ENCODE results near the gene HSF2.

The HSF2 gene, protein sequence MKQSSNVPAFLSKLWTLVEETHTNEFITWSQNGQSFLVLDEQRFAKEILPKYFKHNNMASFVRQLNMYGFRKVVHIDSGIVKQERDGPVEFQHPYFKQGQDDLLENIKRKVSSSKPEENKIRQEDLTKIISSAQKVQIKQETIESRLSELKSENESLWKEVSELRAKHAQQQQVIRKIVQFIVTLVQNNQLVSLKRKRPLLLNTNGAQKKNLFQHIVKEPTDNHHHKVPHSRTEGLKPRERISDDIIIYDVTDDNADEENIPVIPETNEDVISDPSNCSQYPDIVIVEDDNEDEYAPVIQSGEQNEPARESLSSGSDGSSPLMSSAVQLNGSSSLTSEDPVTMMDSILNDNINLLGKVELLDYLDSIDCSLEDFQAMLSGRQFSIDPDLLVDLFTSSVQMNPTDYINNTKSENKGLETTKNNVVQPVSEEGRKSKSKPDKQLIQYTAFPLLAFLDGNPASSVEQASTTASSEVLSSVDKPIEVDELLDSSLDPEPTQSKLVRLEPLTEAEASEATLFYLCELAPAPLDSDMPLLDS

DNA sequence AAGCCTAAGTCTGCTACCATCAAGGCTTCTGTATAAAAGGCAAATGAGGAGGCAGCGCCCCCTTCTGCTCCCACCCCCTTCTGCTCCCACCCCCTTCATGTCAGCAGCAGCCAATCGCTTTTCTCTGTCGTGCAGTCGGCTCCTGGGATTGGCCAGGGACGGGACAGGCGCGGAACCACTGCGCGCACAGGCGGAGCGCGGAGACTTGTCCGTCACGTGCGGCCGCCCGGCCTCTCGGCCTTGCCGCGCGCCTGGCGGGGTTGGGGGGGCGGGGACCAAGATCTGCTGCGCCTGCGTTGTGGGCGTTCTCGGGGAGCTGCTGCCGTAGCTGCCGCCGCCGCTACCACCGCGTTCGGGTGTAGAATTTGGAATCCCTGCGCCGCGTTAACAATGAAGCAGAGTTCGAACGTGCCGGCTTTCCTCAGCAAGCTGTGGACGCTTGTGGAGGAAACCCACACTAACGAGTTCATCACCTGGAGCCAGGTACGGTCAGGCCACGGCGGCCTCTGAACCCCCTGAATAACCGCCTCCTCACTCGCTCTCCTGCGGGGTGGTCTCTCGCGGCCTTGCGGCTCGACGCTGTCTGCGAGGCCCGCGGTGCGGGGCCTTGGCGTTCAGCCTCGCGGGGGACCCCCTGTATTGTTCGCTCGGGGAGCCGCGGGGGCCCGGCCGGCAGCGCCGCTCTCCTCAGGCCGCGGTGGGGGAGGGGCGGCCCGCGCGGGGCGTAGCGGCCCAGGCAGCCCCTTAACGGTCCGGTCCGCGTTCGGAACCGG lies at the start of gene HSF2:
TSS of gene HSF2 (plus strand) at position 305 of the 773 bp plus-strand sequence. CDS start at position 391, 86 bp downstream.
- DNase-seq: peak; percentile 86

DNA sequence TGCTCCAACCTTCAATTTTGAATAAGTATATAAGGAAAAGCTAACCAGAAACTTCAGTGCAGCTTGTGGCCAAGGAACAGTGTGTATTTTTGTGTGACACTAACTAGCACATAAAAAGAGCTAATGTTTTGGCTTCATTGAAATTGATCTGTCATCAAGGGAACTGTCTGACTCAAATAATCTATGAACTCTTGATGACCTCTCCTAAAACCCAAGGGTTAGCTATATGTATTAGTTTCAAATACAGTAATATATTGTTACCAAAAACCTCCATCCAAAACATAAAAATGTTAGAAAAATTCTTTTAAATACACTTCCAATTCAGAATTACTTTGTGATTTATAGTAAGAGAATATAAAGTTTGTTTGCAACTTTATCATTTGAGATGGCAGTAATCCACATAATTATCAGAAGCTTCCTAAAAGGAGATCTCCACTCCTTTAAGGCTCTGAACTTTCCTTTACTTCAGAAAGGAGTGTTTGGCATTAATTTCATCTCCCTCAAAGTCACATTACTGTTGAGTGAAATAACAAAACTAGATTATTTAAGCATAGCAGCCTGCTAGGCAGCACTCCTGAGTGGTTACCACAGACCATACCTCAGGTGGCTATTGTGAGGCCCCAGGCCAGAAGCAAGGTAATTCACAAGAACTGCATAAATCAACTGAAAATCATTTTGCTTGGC lies 46.3 kb upstream of the HSF2 start:
- DNase-seq: no peak

DNA sequence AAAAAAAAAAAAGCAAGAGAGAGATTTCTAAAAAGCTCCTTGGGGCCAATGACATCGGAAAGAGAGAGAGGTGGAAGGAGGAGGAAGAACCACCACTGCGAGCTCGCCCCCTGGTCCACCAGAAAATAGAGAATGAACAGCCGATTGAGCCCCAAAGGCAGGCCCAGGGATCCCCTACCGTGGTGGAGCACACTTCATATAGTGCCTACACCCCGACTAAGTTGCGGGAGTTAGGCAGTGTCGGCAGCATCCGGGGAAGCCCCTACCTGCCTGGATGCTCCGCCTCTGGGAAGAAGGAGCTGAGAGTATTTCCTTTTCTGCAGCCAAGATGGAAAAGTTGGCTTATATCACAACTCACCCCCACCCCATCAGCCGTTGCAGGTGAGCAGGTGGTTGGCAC lies 38.6 kb upstream of the HSF2 start:
- DNase-seq: no peak

DNA sequence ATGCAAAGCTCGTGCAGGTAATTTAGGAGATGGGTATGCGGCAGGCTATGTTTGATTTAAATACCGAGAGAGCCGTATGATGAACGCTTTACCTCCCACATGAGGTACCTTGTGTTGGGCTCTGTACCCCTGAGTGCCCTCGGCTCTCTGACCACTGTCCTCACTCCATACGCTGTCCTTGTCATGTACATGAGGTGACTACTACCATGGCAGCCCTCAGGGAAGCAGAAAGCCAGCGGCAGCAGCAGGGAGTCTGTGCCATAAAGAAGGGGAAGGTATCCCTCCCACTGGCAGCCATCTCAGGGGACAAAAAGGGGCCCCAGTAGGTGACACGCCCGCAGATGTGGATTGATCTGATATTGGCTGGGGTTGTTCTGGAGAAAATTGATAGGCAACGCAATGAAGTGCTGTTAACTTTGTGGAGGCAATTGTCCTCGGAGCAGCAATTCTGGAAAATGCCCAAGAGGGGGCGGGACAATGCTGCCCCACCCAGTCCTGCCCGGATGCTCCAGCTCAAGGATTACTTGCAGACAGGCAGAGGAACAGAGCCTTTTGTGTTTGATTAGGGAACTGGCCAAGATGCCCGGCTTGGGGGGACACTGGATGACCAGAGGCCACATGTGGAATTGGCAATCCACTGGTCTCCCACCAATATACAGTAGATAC lies 38.0 kb upstream of the HSF2 start:
- no peak for DNase-seq

DNA sequence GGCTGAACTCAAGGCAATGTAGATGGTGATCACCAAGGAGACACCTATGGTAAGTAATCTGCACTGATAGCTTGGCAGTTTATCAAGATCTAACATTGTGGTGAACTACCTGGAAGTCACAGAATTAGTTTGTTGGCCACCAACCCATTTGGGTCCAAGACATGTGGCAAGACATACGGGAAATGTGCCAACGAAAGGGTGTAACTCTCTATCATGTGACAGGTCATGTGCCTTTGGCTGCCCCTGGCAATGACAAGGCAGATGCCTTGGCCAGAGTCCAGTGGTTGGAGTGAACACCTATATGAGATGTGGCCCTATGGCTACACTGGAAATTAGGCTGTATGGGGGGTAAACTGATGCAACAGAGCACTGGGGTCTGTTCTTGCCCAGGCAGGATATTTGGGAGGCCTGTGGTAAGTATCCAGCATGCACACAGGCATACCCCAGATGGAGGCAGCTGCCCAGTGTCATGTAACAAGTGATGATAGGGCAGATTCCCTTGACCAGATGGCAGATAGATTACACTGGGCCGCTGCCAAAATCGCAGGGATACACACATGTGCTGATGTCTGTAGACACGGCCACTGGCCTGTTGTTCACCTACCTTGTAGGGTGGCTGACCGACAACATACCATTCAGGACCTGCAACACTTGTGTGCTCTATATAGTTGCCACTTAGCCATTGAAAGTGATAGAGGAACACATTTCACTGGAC lies 35.5 kb upstream of the HSF2 start:
- no peak for DNase-seq

DNA sequence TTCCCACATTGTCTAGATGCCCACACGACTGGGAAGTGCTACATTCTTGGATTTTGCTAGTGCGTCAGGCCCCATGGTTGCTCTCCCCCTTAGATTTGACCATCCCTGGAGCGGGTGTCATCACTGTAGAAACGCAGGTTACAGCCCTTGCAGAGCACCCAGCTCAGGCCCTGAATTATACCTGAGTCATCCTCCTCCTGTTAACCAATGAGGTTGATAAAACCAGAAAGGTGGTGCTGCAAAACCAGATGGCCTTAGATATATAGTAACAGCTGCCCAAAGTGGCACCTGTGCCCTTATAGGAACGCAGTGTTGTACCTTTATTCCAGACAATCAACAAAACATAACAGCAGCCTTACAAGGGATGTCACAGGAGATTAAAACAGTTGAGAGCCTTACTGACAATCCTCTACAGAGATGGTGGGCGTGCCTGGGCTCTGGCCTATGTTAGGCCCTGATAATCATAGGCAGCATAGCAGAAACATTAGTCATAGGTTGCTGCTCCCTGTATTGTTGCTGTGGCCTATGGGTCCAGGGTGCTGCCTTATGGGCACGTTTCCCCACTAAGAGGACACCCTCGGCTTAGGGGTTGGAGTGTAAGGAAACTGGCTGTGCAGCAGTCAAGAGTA lies 33.6 kb upstream of the HSF2 start:
- DNase-seq: no peak

DNA sequence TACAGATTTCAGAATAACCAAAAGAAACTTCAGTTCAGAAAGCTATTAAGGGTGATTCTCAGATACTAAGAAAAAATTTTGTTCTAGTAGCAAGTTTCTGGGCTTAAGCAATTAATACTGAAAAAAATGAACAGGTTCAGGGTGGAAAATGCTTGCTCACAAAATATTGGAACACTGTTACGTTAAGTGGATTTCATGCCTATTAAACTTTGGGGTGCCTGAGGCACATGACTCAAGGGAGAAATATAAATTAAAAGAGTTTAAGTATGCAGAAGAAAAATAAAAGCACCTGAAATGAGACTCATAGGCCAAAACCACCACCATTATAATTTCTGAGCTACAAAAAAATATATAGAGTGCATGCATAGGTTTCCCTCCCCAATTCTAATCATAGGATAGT lies 32.3 kb upstream of the HSF2 start:
- DNase-seq: no peak

DNA sequence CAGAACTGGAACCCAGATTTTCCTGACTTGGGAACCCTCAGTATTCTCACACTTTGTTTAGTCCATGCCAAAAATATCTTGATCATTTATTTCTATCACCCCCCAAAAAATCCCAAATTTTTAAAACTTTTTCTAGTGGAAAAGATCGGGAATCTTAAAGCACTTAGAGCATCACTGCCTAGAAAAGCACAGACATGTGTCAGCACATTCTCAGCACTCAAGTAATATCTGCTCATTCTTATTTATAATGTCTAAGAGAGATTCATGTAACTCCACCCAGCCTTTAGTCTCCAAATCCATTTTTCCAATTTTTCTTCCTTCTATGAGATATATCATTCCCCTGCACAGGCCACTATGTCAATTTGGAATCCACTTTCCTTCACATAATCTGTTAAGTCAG lies 29.9 kb upstream of the HSF2 start:
- no peak for DNase-seq

DNA sequence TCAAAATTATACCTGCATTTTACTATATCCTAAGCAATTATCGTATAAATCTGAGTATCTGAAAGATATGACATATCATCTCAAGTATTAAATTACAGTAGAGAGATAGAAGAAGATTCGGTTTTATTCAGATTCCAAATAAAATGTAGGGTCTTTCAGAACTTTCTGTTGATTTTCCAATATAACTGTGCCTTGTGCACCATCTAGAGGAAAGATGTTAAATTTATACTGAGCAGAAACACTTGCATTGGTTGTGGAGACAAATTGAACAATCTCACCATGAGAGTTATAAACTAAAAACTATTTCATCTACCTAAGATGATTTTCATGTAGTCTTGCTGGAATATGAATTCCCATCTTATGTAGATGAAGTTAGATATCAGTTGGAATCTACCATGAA lies 26.8 kb upstream of the HSF2 start:
- no peak for DNase-seq

DNA sequence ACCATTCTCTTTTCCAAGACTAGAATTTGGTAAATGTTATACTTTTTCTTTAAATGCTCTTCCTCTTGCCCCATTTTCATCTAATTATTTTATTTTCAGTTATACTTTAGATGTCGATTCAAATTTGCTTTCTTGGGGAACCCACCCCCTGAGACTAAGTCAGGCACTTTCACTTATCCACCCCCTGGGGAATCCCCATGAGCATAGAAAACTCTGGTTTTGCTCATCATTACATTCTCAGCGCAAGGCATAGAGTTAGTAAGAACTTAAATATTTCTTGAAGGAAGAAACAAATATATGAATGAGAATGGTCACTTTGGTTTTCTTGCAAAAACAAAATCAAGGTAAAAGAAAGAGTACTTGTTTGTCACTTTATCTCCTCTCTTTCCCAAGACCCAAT lies 25.1 kb upstream of the HSF2 start:
- no peak for DNase-seq

DNA sequence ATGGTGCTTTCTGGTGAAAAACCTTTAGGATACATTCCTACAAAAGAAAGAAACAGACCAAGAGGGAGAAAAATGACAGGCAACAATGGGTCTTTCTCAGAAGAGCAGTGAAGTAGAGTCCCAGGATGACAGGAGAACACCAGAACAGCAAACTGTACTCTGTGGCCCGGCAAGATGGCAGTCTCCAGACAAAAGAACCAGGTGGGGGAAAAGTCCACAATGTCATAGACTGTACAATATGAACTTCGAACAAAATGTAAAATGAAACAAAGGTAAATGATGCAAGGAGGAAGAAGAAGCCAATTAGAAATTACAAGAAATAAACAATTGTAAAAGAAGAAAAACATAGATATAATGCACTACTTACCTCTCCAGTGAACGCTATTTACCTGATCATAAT lies 23.2 kb upstream of the HSF2 start:
- DNase-seq: no peak

DNA sequence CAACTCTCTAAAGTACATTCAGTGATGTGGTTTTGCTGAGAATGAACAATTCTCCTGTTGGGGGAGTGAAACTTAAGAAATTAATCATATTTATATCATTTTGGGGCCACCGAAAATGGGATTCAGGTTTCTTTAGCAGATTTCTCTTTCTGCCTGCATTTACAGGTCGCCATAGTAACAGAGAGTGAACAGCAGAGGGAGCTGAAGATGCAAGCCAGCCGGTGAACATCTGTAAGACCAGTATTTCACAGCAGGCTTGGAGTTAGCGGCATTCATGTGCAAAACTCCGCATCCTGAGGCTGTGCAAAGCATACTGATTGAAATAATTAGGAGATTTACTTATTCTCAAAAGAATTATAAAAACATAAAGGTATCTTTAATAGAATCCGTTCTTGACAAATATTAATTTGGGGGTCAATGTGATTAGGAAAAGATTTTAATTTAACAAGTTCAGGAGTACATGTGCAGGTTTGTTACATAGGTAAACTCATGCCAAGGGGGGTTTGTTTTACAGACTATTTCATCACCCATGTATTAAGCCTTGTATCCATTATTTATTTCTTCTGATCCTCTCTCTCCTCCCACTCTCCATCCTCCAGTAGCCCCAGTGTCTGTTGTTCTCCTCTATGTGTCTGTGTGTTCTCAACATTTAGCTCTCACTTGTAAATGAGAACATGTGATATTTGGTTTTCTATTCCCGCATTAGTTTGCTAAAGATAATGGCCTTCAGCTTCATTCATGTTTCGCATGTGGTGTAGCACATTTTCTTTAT lies 17.8 kb upstream of the HSF2 start:
- peak; percentile 50 for DNase-seq

DNA sequence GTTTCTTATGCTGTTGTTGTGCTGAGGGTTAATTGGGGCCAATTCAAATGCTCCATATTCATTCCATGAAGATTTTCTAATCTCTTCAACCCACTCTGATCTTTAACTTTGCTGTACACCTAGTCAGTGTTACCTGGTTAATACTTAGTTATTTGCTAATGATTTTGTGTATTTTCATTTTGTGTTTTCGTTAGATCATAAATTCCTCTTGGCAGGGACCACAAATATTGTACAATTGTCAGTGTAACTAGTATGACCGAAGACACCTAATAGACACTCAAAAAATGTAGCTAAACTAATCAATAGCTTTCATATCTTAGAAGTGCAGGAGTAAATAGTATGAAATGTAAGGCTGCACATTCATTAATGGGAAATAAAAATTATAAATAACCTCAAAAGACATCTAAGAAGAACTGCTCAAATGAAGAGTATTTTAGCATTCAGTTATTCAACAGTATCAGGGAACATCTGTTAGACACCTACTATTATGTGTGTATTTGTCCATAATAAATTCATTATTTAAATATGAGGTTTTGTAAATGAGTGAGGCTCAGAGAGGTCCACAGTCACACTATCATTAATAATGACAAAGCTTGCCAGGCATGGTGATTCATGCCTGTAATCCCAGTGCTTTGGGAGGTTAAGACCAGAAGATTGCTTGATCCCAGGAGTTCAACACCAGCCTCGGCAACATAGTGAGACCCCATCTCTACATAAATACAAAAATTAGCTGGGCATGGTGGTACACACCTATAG lies 13.4 kb upstream of the HSF2 start:
- no peak for DNase-seq

DNA sequence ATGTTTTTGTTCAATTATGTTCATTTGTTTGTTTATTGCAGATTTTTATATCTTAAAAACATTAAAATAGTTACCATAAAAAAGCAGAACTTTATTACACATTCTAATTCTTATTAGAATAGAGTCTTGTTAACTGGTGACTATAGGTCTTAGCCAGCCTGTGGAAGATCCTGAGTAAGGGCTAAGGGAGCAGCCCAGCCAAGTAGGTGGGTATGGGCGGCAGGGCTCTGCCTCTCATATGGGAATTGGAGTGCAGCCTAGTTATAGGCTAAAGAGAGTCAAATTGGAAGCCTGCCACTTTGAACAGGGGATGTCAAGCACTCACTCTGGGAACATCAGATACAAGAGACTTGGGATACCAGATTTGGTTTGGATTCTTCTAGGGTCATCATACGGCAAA lies 10.5 kb upstream of the HSF2 start:
- DNase-seq: no peak

DNA sequence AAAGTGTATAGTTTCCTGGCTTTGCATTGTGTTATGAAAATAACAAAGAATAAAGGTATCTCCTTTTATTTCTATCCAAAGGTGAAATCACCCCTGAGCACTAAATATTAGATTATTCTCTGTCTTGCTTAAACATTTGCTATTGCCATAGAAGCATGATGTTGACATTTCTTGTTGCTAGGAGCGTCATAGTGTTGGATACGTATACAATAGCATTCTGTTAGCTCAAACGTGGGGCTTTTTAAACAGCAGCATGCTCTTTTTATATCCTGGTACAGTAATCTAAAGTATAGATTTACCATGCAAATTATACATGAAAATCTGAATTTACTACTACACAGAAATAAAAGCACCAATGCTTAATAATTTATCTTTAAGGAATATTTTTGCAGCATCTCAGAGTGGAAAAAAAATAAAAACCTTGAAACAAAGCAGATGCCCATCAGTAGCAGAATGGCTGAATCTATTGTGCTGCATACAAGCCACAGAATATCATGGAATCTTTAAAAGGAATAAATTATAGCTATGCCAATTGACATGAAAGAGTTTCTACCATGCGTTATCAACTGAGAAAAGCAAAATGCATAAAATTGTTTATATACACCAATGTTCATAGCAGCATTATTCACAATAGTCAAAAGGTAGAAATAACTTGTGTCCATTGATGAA lies 9.6 kb upstream of the HSF2 start:
- DNase-seq: no peak

DNA sequence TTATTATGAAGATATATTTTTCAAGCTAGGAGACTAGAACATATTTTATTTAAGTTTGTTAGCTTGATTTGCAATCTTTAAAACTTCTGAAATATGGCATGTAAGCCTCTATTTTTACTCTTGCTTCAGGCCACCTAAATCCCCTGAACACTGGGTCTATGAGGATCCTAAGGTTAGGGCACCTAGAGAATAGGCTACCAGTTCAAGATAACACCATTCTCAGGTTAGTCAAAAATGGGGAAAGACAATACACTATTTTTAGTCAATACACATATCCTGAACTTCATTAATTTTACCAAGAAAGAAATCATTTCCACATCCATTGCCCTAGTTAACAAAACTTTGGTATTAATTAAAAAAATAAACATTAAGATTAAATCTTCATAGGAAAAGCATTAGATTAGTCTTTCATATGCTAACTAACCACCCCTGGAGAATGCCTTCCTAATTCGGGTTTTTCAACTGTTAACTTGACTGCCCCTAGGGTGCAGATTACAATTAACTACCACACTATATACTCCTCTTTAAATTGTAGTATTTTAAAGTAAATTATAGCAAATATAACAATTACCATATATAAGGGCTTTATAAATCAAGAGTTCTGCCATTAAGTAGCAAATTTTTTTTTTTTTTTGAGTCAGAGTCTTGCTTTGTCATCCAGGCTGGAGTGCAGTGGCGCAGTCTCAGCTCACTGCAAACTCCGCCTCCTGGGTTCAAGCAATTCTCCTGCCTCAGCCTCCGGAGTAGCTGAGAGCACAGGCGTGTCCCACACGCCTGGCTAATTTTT lies 6.7 kb upstream of the HSF2 start:
- DNase-seq: no peak

DNA sequence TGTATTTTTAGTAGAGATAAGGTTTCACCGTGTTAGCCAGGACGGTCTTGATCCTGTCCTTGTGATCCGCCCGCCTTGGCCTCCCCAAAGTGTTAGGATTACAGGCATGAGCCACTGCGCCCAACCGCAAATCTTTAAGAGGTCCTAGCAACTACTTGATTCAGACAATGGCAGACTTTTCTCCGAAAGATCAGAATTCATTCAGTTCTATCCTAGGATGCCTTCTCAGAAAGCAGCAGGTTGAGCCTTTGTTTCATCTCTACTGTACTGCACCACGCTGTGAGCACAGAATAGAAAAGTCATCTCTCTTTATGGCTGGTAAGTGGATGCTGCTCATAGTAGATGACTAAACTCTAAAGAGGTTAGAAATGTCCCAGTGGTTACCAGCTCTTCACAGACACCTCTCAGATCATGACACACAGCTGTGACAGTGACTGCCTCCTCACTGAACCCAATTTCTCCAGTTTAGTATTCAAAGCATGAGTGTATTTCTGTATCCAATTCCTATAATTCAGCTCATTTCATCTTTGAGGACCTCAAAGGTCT lies 6.0 kb upstream of the HSF2 start:
- no peak for DNase-seq

DNA sequence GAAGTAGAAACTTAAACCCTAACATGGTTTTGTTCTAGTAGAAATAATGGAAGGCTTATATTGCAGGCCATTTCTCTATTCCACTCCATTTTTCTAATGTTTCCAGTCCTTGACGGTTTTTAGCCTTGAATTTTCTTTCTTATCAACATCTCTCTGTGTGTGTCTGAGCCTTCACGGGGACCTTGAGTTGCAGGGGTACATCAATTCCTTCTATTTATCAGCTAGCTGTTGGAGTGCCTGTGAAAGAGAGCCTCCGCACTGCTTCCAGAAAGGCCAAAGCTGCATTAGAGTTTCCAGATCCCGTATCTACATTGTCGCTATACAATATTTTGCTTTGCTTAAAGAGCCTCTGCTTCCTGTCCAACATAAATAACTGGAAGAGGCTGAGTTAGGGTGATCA lies 5.4 kb upstream of the HSF2 start:
- no peak for DNase-seq

DNA sequence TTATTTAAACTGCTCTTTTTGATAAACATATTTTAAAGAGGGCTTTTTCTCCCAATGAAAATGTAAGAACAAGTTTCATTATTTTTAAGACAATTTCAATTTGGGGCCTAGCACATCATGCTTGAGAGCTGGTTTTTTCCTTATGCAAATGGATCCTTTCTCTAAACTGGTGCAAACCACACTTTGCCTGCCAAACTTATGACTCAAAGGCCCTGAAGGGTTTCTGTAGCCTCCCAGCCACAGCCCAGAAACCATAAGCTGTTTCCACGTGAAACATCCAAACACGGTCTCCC lies 451 bp upstream of the HSF2 start:
- no peak for DNase-seq
